BLaER1 treated with 17β-estradiol and CSF1 and Interleukin-3, amounts not matched to agents 10 nM and 100 nM (cell line): Measurements from ENCODE around the gene TKTL1.
A peak's percentile ranks its signal among the peaks of the same experiment; 100 is the strongest.

ENCODE experiments used
- H3K27ac ChIP-seq, 11 experiments: shearing (Covaris generic); formaldehyde crosslinking; 2 replicates each; pipeline ENCODE4 v1.8.1; 2022
- H3K27me3 ChIP-seq, 11 experiments: shearing (Covaris generic); formaldehyde crosslinking; 2 replicates each; pipeline ENCODE4 v1.8.1; 2022
- H3K36me3 ChIP-seq, 11 experiments: shearing (Covaris generic); formaldehyde crosslinking; 2 replicates each; pipeline ENCODE4 v1.8.1; 2022
- H3K4me1 ChIP-seq, 10 experiments: shearing (Covaris generic); formaldehyde crosslinking; 2 replicates each; pipeline ENCODE4 v1.8.1; 2022
- H3K4me2 ChIP-seq, 11 experiments: shearing (Covaris generic); formaldehyde crosslinking; 2 replicates each; pipeline ENCODE4 v1.8.1; 2022
- H3K4me3 ChIP-seq, 10 experiments: shearing (Covaris generic); formaldehyde crosslinking; 2 replicates each; pipeline ENCODE4 v1.8.1; 2022
- H3K9ac ChIP-seq, 11 experiments: shearing (Covaris generic); formaldehyde crosslinking; 2 replicates each; pipeline ENCODE4 v1.8.1; 2022
- H3K9me3 ChIP-seq, 11 experiments: shearing (Covaris generic); formaldehyde crosslinking; replicated peaks in 1 of 11; 2 replicates each; pipeline ENCODE4 v1.8.1; 2022
- H4K20me1 ChIP-seq, 11 experiments: shearing (Covaris generic); formaldehyde crosslinking; 2 replicates each; pipeline ENCODE4 v1.8.1; 2022
- Cebpa-rat ChIP-seq, 11 experiments: shearing (Covaris generic); IDR thresholded peaks; 2 replicates each; pipeline ENCODE4 v1.8.1; 2022

TKTL1 gene

GRCh38 chrX:154378799-154379568 is 83.4 kb downstream of the TKTL1 start, which contains the start of gene EMD:
Gene EMD, plus strand, starts transcription at chrX:154379295. Its CDS starts 190 bp downstream, at chrX:154379485.
- H3K27me3 ChIP-seq: peaks cover 3 to 27% (median 14%) of the 10 kb centered on the region in 11 experiments
- peak within 1 kb of the TSS; percentile 92 to 98 (median 95) for H3K27ac ChIP-seq
- peaks cover 22 to 34% (median 28%) of the 10 kb centered on the region in 10 experiments for H3K4me1 ChIP-seq
- H3K36me3 ChIP-seq: peaks cover 0 to 9% (median 0%) of the 10 kb centered on the region in 11 experiments; a peak in 4 of 22 replicates
- H3K9me3 ChIP-seq: peaks cover 26 to 62% (median 46%) of the 10 kb centered on the region in 11 experiments
- TF ChIP-seq Cebpa-rat (IDR thresholded peaks at IDR 0.05): no peak
- peak within 1 kb of the TSS; percentile 77 to 90 (median 82) for H3K4me3 ChIP-seq
- H3K9ac ChIP-seq: peak within 1 kb of the TSS; percentile 95 to 99 (median 97)
- H4K20me1 ChIP-seq: peaks cover 0 to 22% (median 11%) of the 10 kb centered on the region in 11 experiments; a peak in 10 of 22 replicates
- H3K4me2 ChIP-seq: peak within 1 kb of the TSS; percentile 88 to 92 (median 89)

DNA sequence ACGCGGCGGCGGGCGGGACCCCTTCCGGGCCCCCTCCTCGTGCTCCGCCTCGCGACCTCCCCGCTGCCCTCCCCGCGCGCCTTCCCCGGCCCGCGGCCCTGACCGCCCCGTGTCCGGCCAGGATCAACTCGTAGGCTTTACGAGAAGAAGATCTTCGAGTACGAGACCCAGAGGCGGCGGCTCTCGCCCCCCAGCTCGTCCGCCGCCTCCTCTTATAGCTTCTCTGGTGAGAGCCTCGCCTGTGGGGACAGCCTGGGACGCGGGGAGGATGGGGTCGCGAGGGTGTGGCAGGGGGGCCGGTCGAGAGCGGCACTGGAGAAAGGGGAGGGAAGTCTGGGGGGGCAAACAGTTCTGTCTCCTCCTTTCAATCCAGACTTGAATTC is 84.0 kb downstream of the TKTL1 start:
- peaks cover 6 to 21% (median 9%) of the 10 kb centered on the region in 11 experiments; a peak in 18 of 22 replicates for H3K27me3 ChIP-seq
- peak overlapping the region; percentile 77 to 90 (median 82) for H3K4me3 ChIP-seq
- H3K4me1 ChIP-seq: peaks cover 27 to 34% (median 30%) of the 10 kb centered on the region in 10 experiments
- H3K4me2 ChIP-seq: peak overlapping the region; percentile 88 to 92 (median 89)
- H3K9me3 ChIP-seq: peaks cover 26 to 63% (median 44%) of the 10 kb centered on the region in 11 experiments
- peak overlapping the region; percentile 95 to 99 (median 97) for H3K9ac ChIP-seq
- peaks cover 0 to 9% (median 0%) of the 10 kb centered on the region in 11 experiments; a peak in 4 of 22 replicates for H3K36me3 ChIP-seq
- H3K27ac ChIP-seq: peak overlapping the region; percentile 92 to 98 (median 95)
- peaks cover 0 to 27% (median 11%) of the 10 kb centered on the region in 11 experiments; a peak in 9 of 22 replicates for H4K20me1 ChIP-seq
- no peak for TF ChIP-seq Cebpa-rat (IDR thresholded peaks at IDR 0.05)
